GM21381 (cell line): ENCODE measurements around the gene MCTP1.
"Not testable (repeated sequence)": the region's sequence is repeated elsewhere in the genome, so short reads cannot be mapped to it uniquely, and the experiment has no call there.

Experiments used
- ATAC-seq: cut with Tn5 transposase; IDR thresholded peaks from one replicate; pipeline ENCODE4 v1.9.1; 2021; ENCODE audit warnings: mild to moderate bottlenecking, moderate library complexity; ENCODE audit not compliant: unreplicated experiment

Gene MCTP1

GRCh38 chr5:94841598-94842322, 443.1 kb downstream of the MCTP1 start:
- ATAC-seq: no peak

- no peak for ATAC-seq
Measured at GRCh38 chr5:94833851-94834250, 451.0 kb downstream of the MCTP1 start.

- ATAC-seq: no peak
Measured at GRCh38 chr5:94832685-94833084, 452.2 kb downstream of the MCTP1 start.

GRCh38 chr5:94830520-94830919, 454.4 kb downstream of the MCTP1 start:
- no peak for ATAC-seq

GRCh38 chr5:94828222-94828621, 456.7 kb downstream of the MCTP1 start:
- not testable (repeated sequence) for ATAC-seq

- no peak for ATAC-seq
Measured at GRCh38 chr5:94820488-94820887, 464.4 kb downstream of the MCTP1 start.

- no peak for ATAC-seq
Measured at GRCh38 chr5:94818904-94819303, 466.0 kb downstream of the MCTP1 start.

GRCh38 chr5:94815313-94816039, 469.4 kb downstream of the MCTP1 start:
- no peak for ATAC-seq

- no peak for ATAC-seq
Measured at GRCh38 chr5:94812232-94812631, 472.7 kb downstream of the MCTP1 start.

GRCh38 chr5:94811331-94811730, 473.6 kb downstream of the MCTP1 start:
- ATAC-seq: no peak

- no peak for ATAC-seq
Measured at GRCh38 chr5:94810877-94811276, 474.0 kb downstream of the MCTP1 start.

GRCh38 chr5:94810281-94810680, 474.6 kb downstream of the MCTP1 start:
- ATAC-seq: no peak

GRCh38 chr5:94808497-94808896, 476.4 kb downstream of the MCTP1 start:
- ATAC-seq: no peak

GRCh38 chr5:94807985-94808384, 476.9 kb downstream of the MCTP1 start:
- ATAC-seq: no peak

- ATAC-seq: no peak
Measured at GRCh38 chr5:94802450-94802849, 482.4 kb downstream of the MCTP1 start.

GRCh38 chr5:94796586-94796985, 488.3 kb downstream of the MCTP1 start:
- ATAC-seq: no peak

- peak; percentile 28 for ATAC-seq
Measured at GRCh38 chr5:94793816-94794198, 491.1 kb downstream of the MCTP1 start.

GRCh38 chr5:94793113-94793815, 491.6 kb downstream of the MCTP1 start:
- ATAC-seq: peak; percentile 99

GRCh38 chr5:94791829-94792228, 493.1 kb downstream of the MCTP1 start:
- no peak for ATAC-seq

GRCh38 chr5:94788527-94788926, 496.4 kb downstream of the MCTP1 start:
- no peak for ATAC-seq

GRCh38 chr5:94784536-94785505, 500.1 kb downstream of the MCTP1 start:
- ATAC-seq: no peak
